Aorta (tissue), 5 donors: ENCODE results near the gene HDAC9. TPM values are rescaled to one million over a fixed set of nuclear protein-coding genes. Genes with fewer than 3 reads are reported as not detected.

Experiments
- ATAC-seq: fragments of 200-7000 bp; cut with Tn5 transposase; one replicate; pipeline ENCODE4 v1.9.1; 2022; ENCODE audit warnings: moderate library complexity; ENCODE audit not compliant: low FRiP score
- DNase-seq, 2 donors: peaks; one replicate each; pipeline ENCODE4 v3.0.0-alpha.2; 2020
- H3K27ac ChIP-seq, 2 donors: one replicate each; pipeline ENCODE4 v1.5.1; 2013; ENCODE audit warnings: low read length in 2 of 2, mild to moderate bottlenecking in 2 of 2, moderate library complexity in 2 of 2, control low read depth in 1 of 2, inconsistent platforms in 1 of 2, low read depth in 1 of 2
- H3K27me3 ChIP-seq, 2 donors: one replicate each; pipeline ENCODE4 v1.6.1; 2013; ENCODE audit warnings: control low read depth in 1 of 2, low read length in 1 of 2, mild to moderate bottlenecking in 1 of 2, moderate library complexity in 1 of 2; ENCODE audit not compliant: insufficient read depth in 2 of 2, control insufficient read depth in 1 of 2
- H3K36me3 ChIP-seq, 2 donors: one replicate each; pipeline ENCODE4 v1.6.1; 2013; ENCODE audit warnings: control low read depth in 1 of 2, low read length in 1 of 2, mild to moderate bottlenecking in 1 of 2; ENCODE audit not compliant: insufficient read depth in 2 of 2, control insufficient read depth in 1 of 2
- H3K4me1 ChIP-seq, 2 donors: one replicate each; pipeline ENCODE4 v1.6.1; 2013; ENCODE audit warnings: low read length in 2 of 2, control low read depth in 1 of 2, mild to moderate bottlenecking in 1 of 2, moderate library complexity in 1 of 2; ENCODE audit not compliant: insufficient read depth in 2 of 2, control insufficient read depth in 1 of 2
- H3K4me3 ChIP-seq, 2 donors: one replicate each; pipeline ENCODE4 v1.5.1; 2013; ENCODE audit warnings: low read length in 2 of 2, control low read depth in 1 of 2, mild to moderate bottlenecking in 1 of 2
- H3K9me3 ChIP-seq: one replicate; pipeline ENCODE4 v1.6.1; 2013; ENCODE audit warnings: mild to moderate bottlenecking, low read length; ENCODE audit not compliant: control insufficient read depth
- WGBS, 2 donors: extraction: QIAGEN DNeasy Blood & Tissue Kit; methylation state at CpG; one replicate each; pipeline ENCODE4 v1.1.7; 2013; 5-methylcytosine and 5-hydroxymethylcytosine counted together
- intact Hi-C, 2 donors: fragments of 100-400 bp; cut with DNase I; formaldehyde crosslinking; loops; one replicate each; pipeline versions ENCODE4 v1.14.2 to v1.15.0; 2022
- polyA plus RNA-seq, 2 donors: library from polyadenylated mRNA; stranded (reverse); fragments of 200-250 nt; gene quantifications; one replicate each; pipeline ENCODE4 v1.2.3, GENCODE V29; 2013
- total RNA-seq, 2 donors: library from RNA; stranded (reverse); fragmentation: NEBNext Ultra II Directional; extraction: Animal tissue kit (Norgen Biotek cat#: 25700); gene quantifications; one replicate each; pipeline ENCODE4 v1.2.1, GENCODE V29; 2021
- donor health status: healthy with polysubstance abuse.
- donor health status: Bipolar disorder and iron deficiency.
- donor health status: DM: no; HTN: no; CAD: no.
- donor health status: DM: no; HTN: no; CAD: no.
- donor health status: DM: yes; HTN: yes; CAD: no.

The HDAC9 gene
- total and polyA plus RNA-seq, 4 donors, result 9.1 to 122 (median 31.2) TPM

- no peaks in the 10 kb centered on the region for H3K36me3 ChIP-seq
- H3K9me3 ChIP-seq, result no peaks in the 10 kb centered on the region
- 95 to 100% methylated on average over 1 of the region's 1 CpG for WGBS, 2 donors
- intact Hi-C loops, result loop anchor here in 1 of 2 donors (5.0 kb wide), 1 partner anchor 53 kb away; the partner anchor contains the start of gene HDAC9
- no peak overlapping the region for H3K4me3 ChIP-seq
- ATAC-seq (no peak), DNase-seq (no peak)
- no peaks in the 10 kb centered on the region for H3K27me3 ChIP-seq
- peaks cover 5 to 12% of the 10 kb centered on the region in 2 donors for H3K4me1 ChIP-seq
- H3K27ac ChIP-seq, result no peak overlapping the region
Measured at GRCh38 chr7:18550574-18550973, 55.0 kb downstream of the HDAC9 start.

GRCh38 chr7:18552316-18552916, 56.9 kb downstream of the HDAC9 start:
- no peak for DNase-seq
- H3K27me3 ChIP-seq, result no peaks in the 10 kb centered on the region
- intact Hi-C loops, result loop anchor here in 1 of 2 donors (5.0 kb wide), 1 partner anchor 55 kb away; the partner anchor contains the start of gene HDAC9
- H3K36me3 ChIP-seq, result no peaks in the 10 kb centered on the region
- H3K9me3 ChIP-seq, result no peaks in the 10 kb centered on the region
- no peak overlapping the region for H3K4me3 ChIP-seq
- peaks cover 3 to 12% of the 10 kb centered on the region in 2 donors for H3K4me1 ChIP-seq
- peak overlapping the region in 1 of 2 donors; percentile 67 for H3K27ac ChIP-seq
- WGBS, 2 donors, result 22 to 27% methylated on average over 2 of the region's 2 CpGs
- ATAC-seq, result peak; percentile 68

- intact Hi-C loops, result loop anchor here in 1 of 2 donors (5.0 kb wide), 1 partner anchor 56 kb away; the partner anchor contains the start of gene HDAC9
- H3K4me3 ChIP-seq, result no peak overlapping the region
- 27 to 34% methylated on average over 8 of the region's 8 CpGs for WGBS, 2 donors
- peaks cover 3 to 13% of the 10 kb centered on the region in 2 donors for H3K4me1 ChIP-seq
- DNase-seq (no peak), ATAC-seq (no peak)
- no peaks in the 10 kb centered on the region for H3K36me3 ChIP-seq
- H3K9me3 ChIP-seq, result no peaks in the 10 kb centered on the region
- H3K27ac ChIP-seq, result peak overlapping the region in 1 of 2 donors; percentile 67
- H3K27me3 ChIP-seq, result no peaks in the 10 kb centered on the region
Measured at GRCh38 chr7:18552943-18553604, 57.5 kb downstream of the HDAC9 start.

GRCh38 chr7:18553605-18554003, 58.1 kb downstream of the HDAC9 start:
- no peaks in the 10 kb centered on the region for H3K36me3 ChIP-seq
- peak overlapping the region in 1 of 2 donors; percentile 67 for H3K27ac ChIP-seq
- WGBS, 2 donors, result 71% methylated on average over 3 of the region's 3 CpGs
- peaks cover 3 to 16% of the 10 kb centered on the region in 2 donors for H3K4me1 ChIP-seq
- DNase-seq, result no peak
- no peaks in the 10 kb centered on the region for H3K27me3 ChIP-seq
- no peak for ATAC-seq
- no peak overlapping the region for H3K4me3 ChIP-seq
- intact Hi-C loops, result loop anchor here in 1 of 2 donors (5.0 kb wide), 1 partner anchor 56 kb away; the partner anchor contains the start of gene HDAC9
- no peaks in the 10 kb centered on the region for H3K9me3 ChIP-seq

- no peaks in the 10 kb centered on the region for H3K27me3 ChIP-seq
- peak overlapping the region in 1 of 2 donors; percentile 26 for H3K4me3 ChIP-seq
- H3K27ac ChIP-seq, result no peak overlapping the region
- 4 to 6% methylated on average over 1 of the region's 1 CpG for WGBS, 2 donors
- no peak for ATAC-seq
- H3K4me1 ChIP-seq, result peaks cover 7 to 18% of the 10 kb centered on the region in 2 donors
- H3K9me3 ChIP-seq, result no peaks in the 10 kb centered on the region
- DNase-seq, result no peak
- no peaks in the 10 kb centered on the region for H3K36me3 ChIP-seq
- intact Hi-C loops, result no loop called here
Measured at GRCh38 chr7:18555120-18555519, 59.6 kb downstream of the HDAC9 start.

GRCh38 chr7:18555968-18556367, 60.4 kb downstream of the HDAC9 start:
- no peak for DNase-seq
- WGBS, 2 donors, result 22 to 27% methylated on average over 1 of the region's 1 CpG
- H3K27me3 ChIP-seq, result no peaks in the 10 kb centered on the region
- no peak overlapping the region for H3K4me3 ChIP-seq
- intact Hi-C loops, result no loop called here
- no peak for ATAC-seq
- H3K36me3 ChIP-seq, result no peaks in the 10 kb centered on the region
- H3K4me1 ChIP-seq, result peaks cover 4 to 17% of the 10 kb centered on the region in 2 donors
- no peak overlapping the region for H3K27ac ChIP-seq
- no peaks in the 10 kb centered on the region for H3K9me3 ChIP-seq

GRCh38 chr7:18558503-18558902, 63.0 kb downstream of the HDAC9 start:
- intact Hi-C loops, result no loop called here
- DNase-seq (no peak), ATAC-seq (no peak)
- Histone ChIP-seq H3K36me3 (no peaks in the 10 kb centered on the region), H3K9me3 (no peaks in the 10 kb centered on the region), H3K27me3 (no peaks in the 10 kb centered on the region), H3K4me3 (no peak overlapping the region), H3K4me1 (peaks cover 4 to 13% of the 10 kb centered on the region in 2 donors), H3K27ac (peak overlapping the region; percentile 43 to 67)
- 72 to 74% methylated on average over 3 of the region's 3 CpGs for WGBS, 2 donors

- peak overlapping the region in 1 of 2 donors; percentile 67 for H3K27ac ChIP-seq
- H3K27me3 ChIP-seq, result no peaks in the 10 kb centered on the region
- DNase-seq, result no peak
- H3K4me3 ChIP-seq, result no peak overlapping the region
- WGBS, 2 donors, result 95 to 98% methylated on average over 3 of the region's 3 CpGs
- no peak for ATAC-seq
- H3K9me3 ChIP-seq, result no peaks in the 10 kb centered on the region
- intact Hi-C loops, result no loop called here
- H3K4me1 ChIP-seq, result peaks cover 4 to 10% of the 10 kb centered on the region in 2 donors
- no peaks in the 10 kb centered on the region for H3K36me3 ChIP-seq
Measured at GRCh38 chr7:18558910-18559309, 63.4 kb downstream of the HDAC9 start.
